Left lobe of liver (tissue), 2 donors: ENCODE data around the gene AADACL3. TPM values are rescaled to one million over a fixed set of nuclear protein-coding genes. Genes with fewer than 3 reads are reported as not detected.

Experiments
- ATAC-seq: fragments of 200-7000 bp; cut with Tn5 transposase; one replicate; pipeline ENCODE4 v1.9.1; 2020; ENCODE audit warnings: mild to moderate bottlenecking, moderate library complexity
- DNase-seq: peaks from one replicate; pipeline ENCODE4 v3.0.0-alpha.2; 2020; ENCODE audit warnings: low spot score
- total RNA-seq: library from RNA; stranded (reverse); gene quantifications from one replicate; pipeline ENCODE4 v1.2.1, GENCODE V29; 2021
- donor health status: DM: no; HTN: no; CAD: no; lungs with moderate emphysema.
- donor health status: DM: no; HTN: yes; CAD: no.

AADACL3 gene
- total RNA-seq, 1 donor from 2014 or later, result not detected

- no peak for ATAC-seq
- DNase-seq, result no peak
Observed at GRCh38 chr1:12762766-12763165, 46.9 kb downstream of the AADACL3 start.

- ATAC-seq (no peak), DNase-seq (no peak)
Observed at GRCh38 chr1:12763479-12763878, 47.6 kb downstream of the AADACL3 start.

GRCh38 chr1:12764016-12764415, 48.1 kb downstream of the AADACL3 start:
- DNase-seq (no peak), ATAC-seq (no peak)

- no peak for ATAC-seq
- no peak for DNase-seq
Observed at GRCh38 chr1:12769031-12769430, 53.1 kb downstream of the AADACL3 start.

GRCh38 chr1:12769976-12770505, 54.1 kb downstream of the AADACL3 start:
- DNase-seq (no peak), ATAC-seq (no peak)

- ATAC-seq (no peak), DNase-seq (no peak)
Observed at GRCh38 chr1:12770620-12771019, 54.7 kb downstream of the AADACL3 start.

GRCh38 chr1:12771186-12771585, 55.3 kb downstream of the AADACL3 start:
- ATAC-seq, result no peak
- DNase-seq, result no peak

- ATAC-seq, result no peak
- DNase-seq, result no peak
Observed at GRCh38 chr1:12772520-12772919, 56.6 kb downstream of the AADACL3 start.

- ATAC-seq, result no peak
Observed at GRCh38 chr1:12773438-12773837, 57.5 kb downstream of the AADACL3 start, which contains the start of gene PRAMEF12. PRAMEF12 (plus strand) TSS chr1:12773738; CDS start chr1:12774868, 1,130 bp downstream.

GRCh38 chr1:12774801-12775345, 59.0 kb downstream of the AADACL3 start:
- DNase-seq (no peak), ATAC-seq (no peak)

More at GRCh38 chr1:12773438-12773837, 57.5 kb downstream of the AADACL3 start, which contains the start of gene PRAMEF12:
- DNase-seq, result no peak

GRCh38 chr1:12775443-12775842, 59.5 kb downstream of the AADACL3 start:
- no peak for DNase-seq
- ATAC-seq, result no peak

- no peak for ATAC-seq
- DNase-seq, result no peak
Observed at GRCh38 chr1:12776801-12777557, 61.1 kb downstream of the AADACL3 start.

Other genes with a start within 250 kb of the AADACL3 start
- 175 TPM for gene DHRS3, start 97.9 kb upstream of the AADACL3 start, total RNA-seq
- gene AADACL4, start 72.0 kb upstream of the AADACL3 start, total RNA-seq, result not detected
- gene CFAP107, start 30.1 kb downstream of the AADACL3 start, total RNA-seq, result not detected
- gene PRAMEF12, start 57.6 kb downstream of the AADACL3 start, total RNA-seq, result not detected
- gene PRAMEF1, start 75.3 kb downstream of the AADACL3 start, total RNA-seq, result not detected
- gene PRAMEF11, start 115.3 kb downstream of the AADACL3 start, total RNA-seq, result not detected
- gene HNRNPCL1, start 132.6 kb downstream of the AADACL3 start, total RNA-seq, result not detected
- not detected for gene PRAMEF2, start 141.0 kb downstream of the AADACL3 start, total RNA-seq
- not detected for gene PRAMEF4, start 170.1 kb downstream of the AADACL3 start, total RNA-seq
- gene PRAMEF10, start 182.2 kb downstream of the AADACL3 start, total RNA-seq, result 0.30 TPM
- not detected for gene PRAMEF7, start 200.5 kb downstream of the AADACL3 start, total RNA-seq
- not detected for gene PRAMEF6, start 231.5 kb downstream of the AADACL3 start, total RNA-seq